OCI-M2 (cell line): ENCODE results near the gene RAF1.
"Not testable (repeated sequence)": the region's sequence is repeated elsewhere in the genome, so short reads cannot be mapped to it uniquely, and the experiment has no call there.

Experiments used
- DNase-seq: peaks from one replicate; lab custom pipeline; 2025; ENCODE audit not compliant: unreplicated experiment; lab: John Stamatoyannopoulos, UW

The RAF1 gene

DNA sequence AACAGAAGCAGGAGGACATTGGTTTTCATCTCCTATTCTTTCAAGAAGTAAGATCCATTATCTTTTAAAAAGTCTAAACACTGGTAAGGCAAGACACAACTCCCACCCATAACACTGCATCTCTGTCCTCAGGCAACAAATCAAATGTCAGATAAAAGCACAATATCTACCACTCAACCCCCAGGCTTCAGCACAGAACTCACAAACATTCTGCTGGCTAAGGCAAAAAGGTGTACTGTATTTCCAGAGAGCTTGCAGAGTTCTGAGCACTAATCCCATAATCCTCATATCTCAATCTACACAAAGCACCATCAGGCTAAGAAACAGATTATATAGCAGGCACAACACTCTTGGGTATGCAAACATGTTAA is 20.9 kb downstream of the RAF1 start:
- DNase-seq: no peak

DNA sequence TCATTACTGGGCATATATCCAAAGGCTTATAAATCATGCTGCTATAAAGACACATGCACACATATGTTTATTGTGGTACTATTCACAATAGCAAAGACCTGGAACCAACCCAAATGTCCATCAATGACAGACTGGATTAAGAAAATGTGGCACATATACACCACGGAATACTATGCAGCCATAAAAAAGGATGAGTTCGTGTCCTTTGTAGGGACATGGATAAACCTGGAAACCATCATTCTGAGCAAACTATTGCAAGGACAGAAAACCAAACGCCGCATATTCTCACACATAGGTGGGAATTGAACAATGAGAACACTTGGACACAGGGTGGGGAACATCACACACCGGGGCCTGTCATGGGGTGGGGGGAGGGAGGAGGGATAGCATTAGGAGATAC is 23.1 kb downstream of the RAF1 start:
- not testable (repeated sequence) for DNase-seq

DNA sequence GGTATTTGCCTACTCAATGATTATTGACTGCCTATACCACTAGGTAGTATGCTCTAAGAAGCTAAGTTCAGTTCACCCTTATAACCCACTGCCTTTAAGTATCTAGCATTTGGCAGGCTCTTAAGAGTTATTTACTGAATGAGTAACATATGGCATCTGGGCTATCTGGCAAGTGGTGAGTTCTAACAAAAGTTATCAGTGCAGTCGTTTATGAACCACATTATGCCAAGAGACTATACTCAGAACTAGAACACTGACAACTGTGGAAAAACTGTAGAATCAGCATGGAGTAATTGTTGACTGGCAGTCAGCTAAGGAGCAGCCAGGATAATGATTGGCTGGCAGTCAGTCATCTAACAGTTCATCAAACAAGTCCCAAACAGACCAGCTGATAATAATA is 25.8 kb downstream of the RAF1 start:
- DNase-seq: no peak

DNA sequence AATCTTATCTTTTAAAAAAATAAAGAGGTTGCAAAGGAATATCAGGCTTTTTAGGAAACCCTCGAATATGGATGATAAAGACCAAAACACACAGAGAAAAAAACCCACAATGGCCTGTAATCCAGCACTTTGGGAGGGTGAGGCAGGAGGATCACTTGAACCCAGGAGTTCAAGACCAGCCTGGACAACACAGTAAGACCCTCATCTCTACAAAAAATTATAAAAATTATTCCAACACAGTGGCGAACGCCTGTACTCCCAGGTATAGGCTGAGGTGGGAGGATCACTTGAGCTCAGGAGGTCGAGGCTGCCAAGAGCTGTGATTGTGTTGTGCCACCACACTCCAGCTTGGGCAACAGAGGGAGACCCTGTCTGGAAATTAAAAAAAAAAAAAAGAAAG is 30.8 kb downstream of the RAF1 start:
- DNase-seq: no peak

DNA sequence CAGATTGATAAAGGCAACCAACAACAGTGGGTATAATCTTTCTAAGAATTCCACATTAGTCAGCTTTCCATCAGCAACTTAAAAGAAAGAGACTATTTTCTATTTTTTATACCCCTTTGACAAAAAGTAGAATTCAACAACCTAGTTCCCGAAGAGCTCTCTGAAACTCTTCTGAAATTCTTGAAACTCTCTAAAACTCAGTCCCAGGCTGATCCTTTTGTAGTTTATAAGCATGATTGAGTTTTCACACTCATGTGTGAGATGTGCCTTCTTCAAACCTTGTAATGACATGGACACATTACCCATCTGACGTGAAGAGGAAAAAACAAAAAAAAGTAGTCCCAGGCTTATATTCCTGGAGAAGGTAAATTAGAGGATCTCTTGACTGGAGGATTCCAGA is 31.4 kb downstream of the RAF1 start:
- no peak for DNase-seq

DNA sequence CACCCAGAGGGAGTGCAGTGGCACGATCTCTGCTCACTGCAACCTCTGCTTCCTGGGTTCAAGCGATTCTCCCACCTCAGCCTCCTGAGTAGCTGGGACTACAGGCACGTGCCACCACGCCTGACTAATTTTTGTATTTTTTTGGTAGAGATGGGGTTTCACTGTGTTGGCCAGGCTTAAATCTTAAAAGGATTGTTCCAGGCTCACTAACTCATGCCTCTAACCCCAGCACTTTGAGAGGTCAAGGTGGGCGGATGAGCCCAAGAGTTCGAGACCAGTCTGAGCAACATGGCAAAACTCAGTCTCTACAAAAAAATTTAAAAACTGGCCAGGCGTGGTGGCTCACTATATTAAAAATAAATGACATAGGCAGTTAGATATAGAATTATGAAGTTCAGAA is 33.1 kb downstream of the RAF1 start:
- DNase-seq: not testable (repeated sequence)

DNA sequence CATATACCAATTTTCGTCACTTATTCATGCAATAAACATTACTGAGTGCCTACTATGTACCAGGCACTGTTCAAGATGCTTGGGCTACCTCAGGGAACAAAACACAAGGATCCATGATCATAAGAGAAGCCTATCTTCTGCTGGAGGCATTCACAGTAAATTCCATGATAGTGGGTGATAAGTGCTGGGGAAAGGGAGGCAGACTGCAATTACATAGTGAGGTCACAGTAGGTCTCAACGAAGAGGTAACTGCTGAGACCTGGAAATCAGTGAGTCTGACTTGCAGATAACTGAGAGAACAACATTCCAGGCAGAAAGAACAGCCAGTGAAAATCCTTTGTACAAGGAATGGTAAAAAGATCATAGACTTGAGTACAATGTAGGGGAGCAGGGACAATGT is 33.6 kb downstream of the RAF1 start:
- DNase-seq: no peak

DNA sequence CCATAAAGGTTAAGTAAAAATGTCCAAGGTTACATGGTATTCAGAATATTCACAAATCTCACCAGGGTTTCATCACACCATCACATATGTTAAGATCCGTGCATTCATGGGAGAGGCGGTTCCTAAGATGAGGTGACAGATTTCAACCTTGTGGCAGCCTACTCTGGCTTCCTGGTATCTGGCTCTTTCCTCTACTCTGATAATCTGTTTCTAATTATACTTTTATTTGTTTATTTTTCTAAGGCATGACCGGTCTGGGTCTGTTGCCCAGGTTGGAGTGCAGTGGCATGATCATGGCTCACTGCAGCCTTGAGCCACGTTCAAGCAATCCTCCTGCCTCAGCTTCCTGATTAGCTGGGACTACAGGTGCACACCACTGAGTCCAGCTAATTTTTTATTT is 34.4 kb downstream of the RAF1 start:
- DNase-seq: no peak

DNA sequence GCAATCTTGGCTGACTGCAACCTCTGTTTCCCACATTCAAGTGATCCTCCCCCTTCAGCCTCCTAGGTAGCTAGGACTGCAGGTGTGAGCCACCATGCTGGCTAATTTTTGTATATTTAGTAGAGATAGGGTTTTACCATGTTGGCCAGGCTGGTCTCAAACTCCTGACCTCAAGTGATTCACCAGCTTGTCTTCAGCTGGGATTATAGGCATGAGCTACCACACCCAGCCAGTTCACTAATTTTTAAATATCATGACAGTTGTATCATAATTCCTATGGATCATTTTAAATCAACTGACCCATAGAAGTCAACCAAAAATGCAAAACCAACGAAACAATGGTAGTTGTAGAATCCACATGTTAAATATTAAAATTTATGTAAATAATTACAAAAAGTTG is 35.1 kb downstream of the RAF1 start:
- DNase-seq: no peak

DNA sequence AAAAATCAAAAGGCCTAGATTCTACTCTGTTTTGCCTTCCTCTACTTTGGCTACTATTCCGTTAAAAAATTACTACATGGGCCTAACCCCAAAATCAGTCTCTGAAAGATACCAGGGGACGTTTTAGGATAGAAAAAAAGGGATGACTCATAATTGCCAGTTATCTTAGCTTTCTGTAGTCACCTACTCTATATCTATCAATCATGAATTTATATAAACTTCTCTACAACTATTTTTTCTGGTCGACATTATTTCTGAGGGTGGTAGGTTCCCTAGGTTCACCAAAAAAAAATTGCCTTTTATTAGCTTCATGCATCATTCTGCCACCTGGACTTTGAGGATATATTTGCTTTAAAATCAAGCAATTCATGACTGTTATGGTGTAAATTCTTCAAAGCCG is 36.5 kb downstream of the RAF1 start:
- DNase-seq: no peak

DNA sequence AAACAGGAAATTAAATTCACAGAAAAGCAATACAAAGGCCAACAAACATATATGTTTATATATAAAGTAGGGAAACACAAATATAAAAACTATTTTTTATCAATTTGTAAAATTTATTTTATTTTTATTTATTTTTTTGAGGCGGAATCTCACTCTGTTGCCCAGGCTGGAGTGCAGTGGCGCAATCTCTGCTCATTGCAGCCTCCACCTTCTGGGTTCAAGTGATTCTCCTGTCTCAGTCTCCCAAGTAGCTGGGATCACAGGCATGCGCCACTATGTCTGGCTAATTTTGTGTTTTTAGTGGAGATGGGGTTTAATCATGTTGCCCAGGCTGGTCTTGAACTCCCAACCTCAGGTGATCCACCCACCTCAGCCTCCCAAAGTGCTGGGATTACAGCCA is 39.0 kb downstream of the RAF1 start:
- DNase-seq: not testable (repeated sequence)

DNA sequence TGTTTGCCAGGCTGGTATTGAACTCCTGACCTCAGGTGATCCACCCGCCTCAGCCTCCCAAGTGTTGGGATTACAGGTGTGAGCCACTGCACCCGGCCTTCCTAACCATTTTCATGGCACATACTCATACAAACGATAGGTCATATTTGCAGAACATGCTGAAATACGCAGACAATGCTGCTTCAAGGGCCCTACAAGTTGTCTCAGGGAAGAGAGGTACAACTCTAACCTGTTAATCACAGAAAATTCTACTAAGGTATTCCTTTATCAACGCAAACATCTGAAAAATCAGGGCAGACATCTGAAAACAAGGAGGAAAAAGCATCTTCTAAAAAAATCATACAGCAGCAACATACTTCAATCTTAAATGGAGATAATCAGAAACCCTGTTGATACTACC is 39.9 kb downstream of the RAF1 start:
- DNase-seq: no peak

DNA sequence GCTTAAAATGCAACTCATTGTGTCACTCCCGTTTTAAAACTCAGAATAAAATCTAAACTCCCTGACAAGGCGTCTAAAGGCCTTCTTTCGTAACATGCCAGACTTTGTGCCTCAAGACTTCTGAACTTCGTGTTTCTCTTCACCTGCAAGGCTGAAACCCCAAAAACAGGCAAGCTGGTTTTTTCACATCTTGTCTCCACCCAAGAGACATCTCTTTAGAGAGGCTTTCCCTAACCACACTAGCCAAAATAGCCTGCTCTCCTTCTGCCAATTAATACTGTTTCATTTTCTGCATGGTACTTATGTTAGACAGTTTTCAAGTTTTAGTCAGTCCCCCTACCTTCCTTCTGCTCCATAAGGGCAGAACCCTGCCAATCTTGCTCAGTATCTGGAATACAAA is 41.6 kb downstream of the RAF1 start:
- no peak for DNase-seq

DNA sequence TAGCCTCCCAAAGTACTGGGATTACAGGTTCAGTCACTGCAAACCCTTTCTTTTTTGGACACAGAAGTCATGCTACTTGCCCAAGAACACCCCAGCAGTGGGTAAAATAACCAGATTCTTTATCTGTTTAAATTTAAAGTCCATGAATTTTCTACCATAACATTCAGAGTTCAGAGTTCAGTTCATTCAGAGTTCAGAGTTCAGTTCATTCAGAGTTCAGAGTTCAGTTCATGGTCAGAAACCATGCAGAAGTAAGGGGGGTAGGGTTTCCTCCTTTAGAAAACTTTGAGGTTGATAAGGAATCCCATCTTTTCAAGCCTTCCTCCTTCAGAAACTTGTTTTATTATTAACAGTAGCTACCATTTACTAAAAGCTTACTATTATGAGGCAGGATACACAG is 43.2 kb downstream of the RAF1 start:
- DNase-seq: no peak

DNA sequence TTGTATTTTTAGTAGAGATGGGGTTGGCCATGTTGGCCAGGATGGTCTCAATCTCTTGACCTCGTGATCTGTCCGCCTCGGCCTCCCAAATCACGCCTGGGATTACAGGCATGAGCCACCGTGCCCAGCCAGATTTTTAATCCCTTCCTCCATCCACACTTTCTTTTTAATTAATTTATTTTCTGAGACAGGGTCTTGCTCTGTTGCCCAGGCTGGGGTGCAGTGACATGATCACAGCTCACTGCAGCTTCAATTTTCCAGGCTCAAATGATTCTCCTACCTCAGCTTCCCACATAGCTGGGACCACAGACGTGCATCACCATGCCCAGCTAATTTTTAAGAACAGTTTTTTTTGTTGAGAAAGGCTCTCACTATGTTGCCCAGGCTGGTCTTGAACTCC is 43.6 kb downstream of the RAF1 start:
- no peak for DNase-seq

DNA sequence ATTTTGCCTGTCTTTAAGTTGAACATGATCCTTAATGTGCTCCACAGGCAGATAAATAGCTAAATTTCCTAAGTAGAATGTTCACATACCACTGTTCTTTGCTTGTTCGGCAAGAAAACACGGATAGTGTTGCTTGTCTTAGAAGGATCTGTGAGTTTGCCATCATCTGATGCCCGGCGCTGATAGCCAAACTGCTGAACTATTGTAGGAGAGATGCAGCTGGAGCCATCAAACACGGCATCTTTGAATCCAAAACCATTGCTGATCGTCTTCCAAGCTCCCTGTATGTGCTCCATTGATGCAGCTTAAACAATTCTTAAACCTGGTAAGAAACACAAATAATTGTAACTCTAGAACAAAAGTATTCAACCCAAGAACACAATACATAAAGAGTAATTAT is 45.5 kb downstream of the RAF1 start:
- no peak for DNase-seq

DNA sequence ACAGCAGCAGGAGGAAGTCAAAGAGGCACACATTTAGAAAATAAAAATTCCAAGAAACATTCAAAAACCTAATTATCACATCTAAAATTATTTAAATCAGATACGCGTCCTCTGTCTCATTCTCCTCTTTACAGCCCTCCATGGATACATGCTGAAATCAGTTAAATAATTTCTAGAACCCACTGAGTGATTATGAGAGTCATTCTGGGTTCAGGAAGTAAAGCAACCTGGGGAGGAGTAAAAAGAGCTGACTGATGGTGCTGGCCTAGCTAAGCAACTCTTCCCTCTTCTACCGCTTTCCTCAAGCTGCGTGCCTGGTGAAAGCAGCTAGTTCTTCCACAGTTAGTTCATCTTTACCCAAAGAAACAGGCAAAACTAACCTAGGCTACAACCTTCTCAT is 48.7 kb downstream of the RAF1 start:
- no peak for DNase-seq

DNA sequence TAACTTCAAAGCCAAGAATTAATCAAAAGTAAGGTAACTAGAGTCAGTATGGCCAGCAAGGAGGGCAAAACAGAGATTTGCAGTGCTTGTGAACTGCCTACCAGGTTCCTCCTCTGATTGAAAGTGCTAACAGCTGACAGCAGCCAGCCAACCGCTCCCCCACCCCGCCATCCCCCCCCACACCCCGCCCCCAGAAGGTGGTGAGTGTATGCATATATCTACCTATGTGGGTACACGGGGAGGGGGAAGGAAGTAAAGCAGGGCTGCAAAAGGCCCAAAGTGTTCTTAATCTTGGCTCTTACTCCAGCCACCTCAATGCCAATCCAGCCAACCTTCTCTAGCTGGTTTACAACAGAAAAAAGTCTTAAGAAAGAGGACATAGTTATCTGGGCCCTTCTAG is 50.7 kb downstream of the RAF1 start:
- no peak for DNase-seq

DNA sequence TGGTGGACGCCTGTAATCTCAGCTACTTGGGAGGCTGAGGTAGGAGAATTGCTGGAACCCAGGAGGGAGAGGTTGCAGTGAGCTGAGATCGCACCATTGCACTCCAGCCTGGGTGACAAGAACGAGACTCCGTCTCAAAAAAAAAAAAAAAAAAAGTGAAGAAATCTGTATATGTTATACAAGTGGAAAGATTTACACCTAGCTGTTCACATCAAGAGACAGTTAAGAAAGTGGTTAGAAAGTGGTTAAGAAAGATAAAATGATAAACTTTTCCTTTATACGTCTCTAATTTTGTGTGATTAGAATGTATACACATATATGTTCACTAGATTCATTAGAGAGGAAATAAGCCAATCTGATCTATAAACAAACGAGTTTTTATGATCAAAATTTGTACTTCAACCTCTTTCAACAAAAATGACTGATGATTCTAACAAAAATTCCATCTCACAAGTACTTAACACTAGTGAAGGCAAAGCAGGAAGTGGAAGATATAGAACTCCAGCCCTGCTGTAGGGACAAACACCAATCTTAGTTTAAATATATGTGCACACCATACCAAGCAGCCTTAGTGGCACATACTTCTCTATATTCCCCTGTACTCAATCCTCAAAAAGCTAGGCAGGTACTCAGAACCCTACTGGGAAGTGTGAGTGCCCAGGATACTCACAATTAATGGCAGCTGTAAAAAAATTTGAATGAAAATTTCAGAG is 51.2 kb downstream of the RAF1 start:
- no peak for DNase-seq

DNA sequence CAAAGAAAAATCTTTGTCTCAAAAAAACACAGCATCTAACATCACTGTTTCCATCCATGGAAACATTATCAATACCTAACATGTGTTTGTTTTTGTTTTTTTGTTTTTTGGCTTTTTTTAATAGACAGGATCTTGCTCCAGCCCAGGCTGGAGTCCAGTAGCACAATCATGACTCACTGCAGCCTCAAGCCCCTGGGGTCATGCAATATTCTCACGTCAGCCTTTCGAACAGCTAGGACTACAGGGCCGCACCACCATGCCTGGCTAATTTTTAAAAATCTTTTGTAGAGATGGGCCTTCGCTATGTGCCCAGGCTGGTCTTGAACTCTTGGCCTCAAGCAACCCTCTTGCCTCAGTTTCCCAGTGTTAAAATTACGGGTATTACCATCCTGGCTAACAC is 52.8 kb downstream of the RAF1 start:
- no peak for DNase-seq

DNA sequence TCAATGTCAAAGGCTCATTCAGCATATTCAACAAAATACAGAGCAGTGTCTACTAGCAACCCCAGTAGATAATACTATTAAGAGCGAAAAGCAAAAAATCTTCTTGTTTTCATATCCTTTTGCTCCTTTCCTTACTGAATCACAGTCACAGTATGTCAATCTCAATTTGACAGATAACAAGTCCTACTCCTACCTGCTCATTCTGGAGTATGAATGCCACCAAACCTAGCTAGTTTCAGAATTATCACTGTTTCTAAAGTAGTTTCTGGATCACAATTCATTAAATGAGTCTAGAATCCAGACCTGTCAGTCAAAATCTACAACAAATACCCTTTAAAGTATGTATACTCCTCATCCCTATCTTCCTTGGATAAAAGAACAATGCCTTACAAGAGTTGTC is 55.5 kb downstream of the RAF1 start:
- no peak for DNase-seq

DNA sequence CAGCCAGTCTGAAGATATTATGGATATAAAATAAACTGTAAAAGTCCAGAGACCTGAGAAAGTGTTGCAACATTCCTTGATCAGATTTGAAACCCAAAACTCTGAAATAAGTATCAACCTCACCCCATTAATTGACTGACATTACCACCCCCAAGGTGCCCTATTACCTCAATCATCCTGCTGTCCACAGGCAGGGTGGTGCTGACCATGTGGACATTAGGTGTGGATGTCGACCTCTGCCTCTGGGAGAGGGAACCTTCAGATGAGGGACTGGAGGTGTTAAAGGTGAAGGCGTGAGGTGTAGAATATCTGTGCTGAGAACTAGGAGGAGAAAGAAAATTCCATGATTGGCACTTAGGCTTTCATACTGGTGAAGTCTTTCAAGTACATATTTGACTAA is 59.9 kb downstream of the RAF1 start:
- no peak for DNase-seq

DNA sequence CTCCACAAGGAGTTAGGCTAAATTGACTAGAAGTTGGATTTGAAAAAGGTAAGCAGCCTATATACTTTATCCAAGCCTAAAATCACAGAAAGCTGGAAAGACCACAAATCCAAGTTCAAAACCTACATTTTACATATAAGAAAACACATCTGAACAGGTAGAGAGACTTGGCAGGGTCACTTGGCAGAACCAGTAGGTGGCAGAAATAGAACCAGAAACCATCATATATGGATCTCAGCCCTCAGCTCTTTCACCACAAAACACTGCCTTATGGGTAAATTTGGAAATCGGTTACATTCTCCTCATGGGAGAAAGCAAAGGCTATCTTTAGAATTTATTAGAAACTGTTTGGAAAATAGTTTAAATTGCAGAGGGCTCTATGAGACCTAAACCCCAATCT is 62.8 kb downstream of the RAF1 start:
- DNase-seq: no peak

DNA sequence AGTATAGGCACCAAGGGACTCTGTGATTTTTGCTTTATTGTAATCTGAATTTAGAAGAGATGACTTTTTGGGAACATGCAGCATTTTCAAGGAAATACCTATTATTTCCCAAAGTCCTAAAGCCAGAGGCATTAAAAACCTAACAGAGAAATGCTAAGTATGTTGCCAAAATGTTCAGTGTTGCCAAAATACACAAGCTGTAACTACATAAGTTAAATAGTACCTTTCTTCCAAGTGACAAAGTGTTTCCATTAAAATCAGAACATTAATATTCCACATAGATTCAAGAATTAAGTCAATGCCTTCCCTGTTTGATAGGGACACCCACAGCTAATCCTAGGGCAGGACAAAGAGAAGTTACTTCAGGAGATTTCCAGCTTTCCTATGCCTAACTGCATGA is 65.0 kb downstream of the RAF1 start:
- DNase-seq: no peak
